Small intestine (tissue), 16 donors: Measurements from ENCODE around the gene ADAD2. TPM values are rescaled to one million over a fixed set of nuclear protein-coding genes. Genes with fewer than 3 reads are reported as not detected.
A peak's percentile ranks its signal among the peaks of the same experiment; 100 is the strongest.

Experiments used
- DNase-seq, 2 donors: peaks; one replicate each; pipeline versions ENCODE4 v3.0.0 to v3.0.0-alpha.2; 2013
- FAIRE-seq: peaks from 2 replicates; lab custom pipeline; 2012; peaks lifted over from hg19 to GRCh38; lab: Jason Lieb, UNC
- H3K27ac ChIP-seq, 3 donors: one replicate each; pipeline ENCODE4 v1.5.1; 2013; ENCODE audit warnings: low read length in 2 of 3, mild to moderate bottlenecking in 2 of 3, control low read depth in 1 of 3, inconsistent platforms in 1 of 3, low read depth in 1 of 3, moderate library complexity in 1 of 3
- H3K27me3 ChIP-seq, 3 donors: one replicate each; pipeline ENCODE4 v1.6.1; 2013; ENCODE audit warnings: low read length in 3 of 3, inconsistent platforms in 1 of 3; ENCODE audit not compliant: control insufficient read depth in 3 of 3, insufficient read depth in 3 of 3
- H3K36me3 ChIP-seq, 3 donors: one replicate each; pipeline ENCODE4 v1.6.1; 2013; ENCODE audit warnings: low read length in 3 of 3, inconsistent platforms in 1 of 3, low read depth in 1 of 3, mild to moderate bottlenecking in 1 of 3, moderate library complexity in 1 of 3; ENCODE audit not compliant: control insufficient read depth in 3 of 3, insufficient read depth in 2 of 3
- H3K4me1 ChIP-seq, 3 donors: one replicate each; pipeline ENCODE4 v1.6.1; 2013; ENCODE audit warnings: low read length in 2 of 3, inconsistent platforms in 1 of 3, low read depth in 1 of 3, mild to moderate bottlenecking in 1 of 3, moderate library complexity in 1 of 3; ENCODE audit not compliant: control insufficient read depth in 3 of 3, insufficient read depth in 2 of 3
- H3K4me3 ChIP-seq, 3 donors: one replicate each; pipeline ENCODE4 v1.5.1; 2013; ENCODE audit warnings: low read length in 3 of 3, control low read depth in 1 of 3, inconsistent platforms in 1 of 3, low read depth in 1 of 3, mild to moderate bottlenecking in 1 of 3, moderate library complexity in 1 of 3
- H3K9me3 ChIP-seq, 2 donors: one replicate each; pipeline ENCODE4 v1.6.1; 2013; ENCODE audit warnings: low read depth in 1 of 2, low read length in 1 of 2; ENCODE audit not compliant: control insufficient read depth in 2 of 2, insufficient read depth in 1 of 2
- WGBS, 3 donors: extraction: QIAGEN DNeasy Blood & Tissue Kit; methylation state at CpG; one replicate each; pipeline ENCODE4 v1.1.7; 2013; 5-methylcytosine and 5-hydroxymethylcytosine counted together
- long read RNA-seq, 10 donors: transcript quantifications; one replicate each; lab custom pipeline, GENCODE V29; 2026
- polyA plus RNA-seq, 4 donors: library from polyadenylated mRNA; stranded (reverse) in 3 of 4; unstranded in 1 of 4; fragments of 200-250 nt in 3 of 4; fragments of 120-200 nt in 1 of 4; gene quantifications; one replicate each; pipeline versions ENCODE4 v1.2.1 to v1.2.3, GENCODE V29; 2013
- donor health status: healthy with polysubstance abuse.
- donor health status: control.
- donor health status: control.
- donor health status: Bipolar disorder and iron deficiency.
- donor health status: healthy.

ADAD2 gene
- under 1 TPM in 2 of 4 donors, not detected in 2; 0.22 to 0.27 TPM for polyA plus RNA-seq
- long read RNA-seq, donor 1: 0 reads
- long read RNA-seq, donor 2: 0 reads
- long read RNA-seq, donor 3: 0 reads
- long read RNA-seq, donor 4: 0 reads
- long read RNA-seq, donor 5: 0 reads
- long read RNA-seq, donor 6: 0 reads
- long read RNA-seq, donor 7: 0 reads
- long read RNA-seq, donor 8: 0 reads
- long read RNA-seq, donor 9: 0 reads
- long read RNA-seq, donor 10: 0 reads

- Histone ChIP-seq H3K9me3 (no peaks in the 10 kb centered on the region), H3K4me3 (no peak within 1 kb of the TSS), H3K27me3 (no peaks in the 10 kb centered on the region), H3K4me1 (peaks cover 0 to 1% (median 0%) of the 10 kb centered on the region in 3 donors), H3K36me3 (no peaks in the 10 kb centered on the region), H3K27ac (no peak within 1 kb of the TSS)
- 91 to 93% (median 91%) methylated on average over 47 of the region's 47 CpGs for WGBS, 3 donors
- no peak for FAIRE-seq
- DNase-seq: no peak
Measured at GRCh38 chr16:84190731-84191388, at the start of gene ADAD2. ADAD2 (plus strand) TSS chr16:84191157; CDS start chr16:84191231, 74 bp downstream.

GRCh38 chr16:84143081-84143480, 47.9 kb upstream of the ADAD2 start:
- FAIRE-seq (no peak), DNase-seq (no peak)
- Histone ChIP-seq H3K4me1 (peaks cover 0 to 12% (median 0%) of the 10 kb centered on the region in 3 donors), H3K4me3 (no peak overlapping the region), H3K27me3 (no peaks in the 10 kb centered on the region), H3K9me3 (no peaks in the 10 kb centered on the region), H3K36me3 (no peaks in the 10 kb centered on the region), H3K27ac (no peak overlapping the region)
- WGBS, 3 donors: 94 to 100% (median 97%) methylated on average over 1 of the region's 1 CpG

GRCh38 chr16:84143784-84144199, 47.2 kb upstream of the ADAD2 start:
- Histone ChIP-seq H3K9me3 (no peaks in the 10 kb centered on the region), H3K4me1 (peaks cover 0 to 8% (median 0%) of the 10 kb centered on the region in 3 donors), H3K27ac (no peak overlapping the region), H3K27me3 (no peaks in the 10 kb centered on the region), H3K4me3 (peak overlapping the region; percentile 68 to 88 (median 87)), H3K36me3 (no peaks in the 10 kb centered on the region)
- 10 to 36% (median 13%) methylated on average over 10 to 13 of the region's 13 CpGs for WGBS, 3 donors
- no peak for FAIRE-seq
- DNase-seq: peak in 1 of 2 donors; percentile 29

- Histone ChIP-seq H3K27me3 (no peaks in the 10 kb centered on the region), H3K27ac (peak overlapping the region in 2 of 3 donors; percentile 36 to 39), H3K9me3 (no peaks in the 10 kb centered on the region), H3K4me1 (peaks cover 0 to 4% (median 0%) of the 10 kb centered on the region in 3 donors), H3K36me3 (no peaks in the 10 kb centered on the region), H3K4me3 (peak overlapping the region; percentile 68 to 88 (median 87))
- FAIRE-seq: no peak
- WGBS, 3 donors: 1% methylated on average over 25 to 39 of the region's 39 CpGs
- DNase-seq: peak; percentile 39 to 59
Measured at GRCh38 chr16:84144209-84144858, 46.6 kb upstream of the ADAD2 start.

GRCh38 chr16:84144859-84145639, 45.9 kb upstream of the ADAD2 start, which contains the start of the genes DNAAF1 and HSDL1:
DNAAF1 (plus strand) TSS chr16:84145308; CDS start chr16:84145441, 133 bp downstream.
HSDL1 (minus strand) TSS chr16:84145177; CDS start chr16:84131321, 13,856 bp downstream.
- FAIRE-seq (no peak), DNase-seq (peak; percentile 88 to 96)
- peaks cover 0 to 4% (median 0%) of the 10 kb centered on the region in 3 donors for H3K4me1 ChIP-seq
- 0 to 1% (median 1%) methylated on average over 51 to 89 of the region's 89 CpGs for whole genome bisulfite sequencing, 3 donors
- peak within 1 kb of the TSS in 2 of 3 donors; percentile 36 to 39 for H3K27ac ChIP-seq
- no peaks in the 10 kb centered on the region for H3K27me3 ChIP-seq
- no peaks in the 10 kb centered on the region for H3K36me3 ChIP-seq
- peak within 1 kb of the TSS; percentile 68 to 88 (median 87) for H3K4me3 ChIP-seq
- no peaks in the 10 kb centered on the region for H3K9me3 ChIP-seq

- H3K27me3 ChIP-seq: no peaks in the 10 kb centered on the region
- 79 to 81% (median 79%) methylated on average over 3 of the region's 3 CpGs for WGBS, 3 donors
- no peak for FAIRE-seq
- H3K4me1 ChIP-seq: no peaks in the 10 kb centered on the region
- H3K36me3 ChIP-seq: no peaks in the 10 kb centered on the region
- H3K4me3 ChIP-seq: no peak overlapping the region
- H3K27ac ChIP-seq: no peak overlapping the region
- DNase-seq: no peak
- H3K9me3 ChIP-seq: no peaks in the 10 kb centered on the region
Measured at GRCh38 chr16:84150926-84151325, 40.0 kb upstream of the ADAD2 start.

- whole genome bisulfite sequencing, 3 donors: 56 to 66% (median 60%) methylated on average over 8 of the region's 8 CpGs
- no peak for FAIRE-seq
- H3K9me3 ChIP-seq: peaks cover 0 to 3% of the 10 kb centered on the region in 2 donors
- H3K27ac ChIP-seq: no peak overlapping the region
- no peak for DNase-seq
- H3K4me3 ChIP-seq: no peak overlapping the region
- no peaks in the 10 kb centered on the region for H3K36me3 ChIP-seq
- peaks cover 0 to 3% (median 0%) of the 10 kb centered on the region in 3 donors for H3K27me3 ChIP-seq
- no peaks in the 10 kb centered on the region for H3K4me1 ChIP-seq
Measured at GRCh38 chr16:84153660-84154214, 37.2 kb upstream of the ADAD2 start.
